HL-60 (cell line): Measurements from ENCODE around the gene SLFNL1.
A peak's percentile ranks its signal among the peaks of the same experiment; 100 is the strongest.

ENCODE experiments used
- DNase-seq, 2 experiments: peaks; one replicate each; pipeline ENCODE4 v3.0.0-alpha.2; 2010 to 2020; ENCODE audit warnings: low read depth in 1 of 2, low spot score in 1 of 2
- H3K27ac ChIP-seq: fragments of 250-450 bp; sonication (Bioruptor Pico); replicated peaks from 2 replicates; pipeline ENCODE4 v1.5.1; 2020; ENCODE audit warnings: mild to moderate bottlenecking, moderate library complexity
- H3K27me3 ChIP-seq: fragments of 250-450 bp; sonication (Bioruptor Pico); 2 replicates; pipeline ENCODE4 v1.5.1; 2021; ENCODE audit warnings: mild to moderate bottlenecking, moderate library complexity; ENCODE audit not compliant: insufficient read depth, poor library complexity, severe bottlenecking
- H3K4me3 ChIP-seq: replicated peaks from 2 replicates; pipeline ENCODE4 v1.5.1; 2011; ENCODE audit warnings: mild to moderate bottlenecking, control low read depth, low read length; ENCODE audit not compliant: insufficient read depth
- CTCF ChIP-seq: IDR thresholded peaks from one replicate; pipeline ENCODE4 v1.5.1; 2011; ENCODE audit warnings: low read length, control low read depth, inconsistent platforms; ENCODE audit not compliant: insufficient read depth
- GABPA ChIP-seq: IDR thresholded peaks from 2 replicates; pipeline ENCODE4 v1.6.1; 2012; ENCODE audit warnings: low read depth
- POLR2AphosphoS5 ChIP-seq: IDR thresholded peaks from 2 replicates; pipeline ENCODE4 v1.6.1; 2012; ENCODE audit warnings: low read depth
- SPI1 ChIP-seq: IDR thresholded peaks from 2 replicates; pipeline ENCODE4 v1.6.1; 2012; ENCODE audit warnings: low read depth, mild to moderate bottlenecking, borderline replicate concordance
- long read RNA-seq: library from polyadenylated mRNA; unstranded; transcript quantifications from one replicate; pipeline ENCODE4 v2.0.0, GENCODE V29; 2020
- TF ChIP-seq, protein P1 (sequence below): IDR thresholded peaks from 2 replicates; pipeline ENCODE4 v1.6.1; 2012; ENCODE audit warnings: low read depth; ENCODE audit not compliant: insufficient replicate concordance

SLFNL1 gene
- long read RNA-seq, partial matches to known transcripts, result 0 of 3 reads
- long read RNA-seq, other reads (novel, unspliced or antisense), result 3 of 3 reads

- Histone ChIP-seq H3K27me3 (no peaks in the 10 kb centered on the region), H3K4me3 (no peak within 1 kb of the TSS), H3K27ac (no peak within 1 kb of the TSS)
- TF ChIP-seq SPI1, result no peak
- TF ChIP-seq POLR2AphosphoS5, result peak; percentile 15; the same call in 1 of the 2 replicates
- no peak for DNase-seq
Observed at GRCh38 chr1:41021526-41022308, at the start of gene SLFNL1. SLFNL1 (minus strand) TSS chr1:41021725; CDS start chr1:41020660, 1,065 bp downstream.

DNA sequence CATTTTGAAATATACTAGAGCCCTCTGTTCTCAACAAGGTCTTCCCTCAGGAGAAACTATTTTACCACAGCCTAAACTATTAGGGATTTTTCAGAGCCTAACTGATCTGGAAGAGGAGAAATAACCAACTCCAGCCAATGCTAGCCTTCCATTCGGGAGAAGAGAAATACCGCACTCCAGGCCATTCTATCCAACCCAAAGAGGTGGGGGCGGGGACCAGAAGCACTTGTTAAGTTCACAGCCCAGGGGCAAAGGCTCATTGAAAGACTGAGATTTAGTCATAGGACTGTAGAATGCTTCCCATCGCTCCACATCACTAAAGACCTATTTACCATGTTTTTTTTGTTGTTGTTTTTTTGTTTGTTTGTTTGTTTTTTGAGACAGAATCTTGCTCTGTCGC, 35.4 kb upstream of the SLFNL1 start:
- TF ChIP-seq, protein P1, sequence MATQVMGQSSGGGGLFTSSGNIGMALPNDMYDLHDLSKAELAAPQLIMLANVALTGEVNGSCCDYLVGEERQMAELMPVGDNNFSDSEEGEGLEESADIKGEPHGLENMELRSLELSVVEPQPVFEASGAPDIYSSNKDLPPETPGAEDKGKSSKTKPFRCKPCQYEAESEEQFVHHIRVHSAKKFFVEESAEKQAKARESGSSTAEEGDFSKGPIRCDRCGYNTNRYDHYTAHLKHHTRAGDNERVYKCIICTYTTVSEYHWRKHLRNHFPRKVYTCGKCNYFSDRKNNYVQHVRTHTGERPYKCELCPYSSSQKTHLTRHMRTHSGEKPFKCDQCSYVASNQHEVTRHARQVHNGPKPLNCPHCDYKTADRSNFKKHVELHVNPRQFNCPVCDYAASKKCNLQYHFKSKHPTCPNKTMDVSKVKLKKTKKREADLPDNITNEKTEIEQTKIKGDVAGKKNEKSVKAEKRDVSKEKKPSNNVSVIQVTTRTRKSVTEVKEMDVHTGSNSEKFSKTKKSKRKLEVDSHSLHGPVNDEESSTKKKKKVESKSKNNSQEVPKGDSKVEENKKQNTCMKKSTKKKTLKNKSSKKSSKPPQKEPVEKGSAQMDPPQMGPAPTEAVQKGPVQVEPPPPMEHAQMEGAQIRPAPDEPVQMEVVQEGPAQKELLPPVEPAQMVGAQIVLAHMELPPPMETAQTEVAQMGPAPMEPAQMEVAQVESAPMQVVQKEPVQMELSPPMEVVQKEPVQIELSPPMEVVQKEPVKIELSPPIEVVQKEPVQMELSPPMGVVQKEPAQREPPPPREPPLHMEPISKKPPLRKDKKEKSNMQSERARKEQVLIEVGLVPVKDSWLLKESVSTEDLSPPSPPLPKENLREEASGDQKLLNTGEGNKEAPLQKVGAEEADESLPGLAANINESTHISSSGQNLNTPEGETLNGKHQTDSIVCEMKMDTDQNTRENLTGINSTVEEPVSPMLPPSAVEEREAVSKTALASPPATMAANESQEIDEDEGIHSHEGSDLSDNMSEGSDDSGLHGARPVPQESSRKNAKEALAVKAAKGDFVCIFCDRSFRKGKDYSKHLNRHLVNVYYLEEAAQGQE, result no peak
- TF ChIP-seq SPI1, result no peak
- TF ChIP-seq POLR2AphosphoS5, result no peak
- Histone ChIP-seq H3K4me3 (no peak overlapping the region), H3K27me3 (no peaks in the 10 kb centered on the region), H3K27ac (no peak overlapping the region)
- no peak for DNase-seq

DNA sequence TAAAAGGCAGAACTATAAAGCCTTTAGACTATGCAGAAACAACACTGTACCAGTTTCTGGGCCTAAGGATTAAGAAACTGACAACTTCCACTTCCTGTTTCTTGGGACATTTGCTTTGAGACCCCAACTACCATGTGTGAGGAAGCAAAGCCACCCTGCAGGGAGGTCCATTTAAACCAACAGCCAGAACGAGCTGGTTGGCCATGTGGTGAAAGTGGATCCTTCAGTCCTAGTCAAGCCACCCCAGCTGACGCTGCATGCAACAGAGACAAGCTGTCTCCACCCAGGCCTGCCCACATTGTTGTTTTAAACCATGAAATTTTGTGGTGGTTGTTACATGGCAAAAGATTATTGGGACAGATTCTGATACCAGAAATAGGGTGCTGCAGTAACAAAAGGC, 31.8 kb upstream of the SLFNL1 start:
- Histone ChIP-seq H3K4me3 (no peak overlapping the region), H3K27ac (peak overlapping the region; percentile 47), H3K27me3 (no peaks in the 10 kb centered on the region)
- DNase-seq, result peak; percentile 20 to 73
- TF ChIP-seq CTCF, result no peak
- no peak for TF ChIP-seq POLR2AphosphoS5
- TF ChIP-seq GABPA, result no peak
- TF ChIP-seq, protein P1, result no peak
- peak; percentile 96 for TF ChIP-seq SPI1

DNA sequence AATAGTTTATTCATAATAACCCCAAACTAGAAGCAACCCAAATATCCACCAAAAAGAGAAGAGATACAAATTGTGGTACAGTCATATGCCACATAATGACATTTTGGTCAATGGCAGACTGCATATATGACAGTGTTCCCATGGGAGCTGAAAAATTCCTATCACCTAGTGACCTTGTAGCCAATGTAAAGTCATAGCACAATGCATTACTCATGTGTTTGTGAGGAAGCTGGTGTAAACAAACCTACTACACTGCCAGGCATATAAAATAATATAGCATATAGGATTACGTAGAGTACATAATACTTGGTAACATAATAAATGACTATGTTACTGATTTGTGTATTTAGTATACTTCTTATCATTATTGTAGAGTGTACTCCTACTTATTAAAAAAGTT, 29.5 kb upstream of the SLFNL1 start:
- no peak for DNase-seq
- no peak for TF ChIP-seq POLR2AphosphoS5
- no peak for TF ChIP-seq GABPA
- no peak for TF ChIP-seq CTCF
- TF ChIP-seq, protein P1, result no peak
- no peak for TF ChIP-seq SPI1
- Histone ChIP-seq H3K27me3 (no peaks in the 10 kb centered on the region), H3K4me3 (no peak overlapping the region), H3K27ac (no peak overlapping the region)
